ENCODE data around the gene SMCO4. TPM values are rescaled to one million over a fixed set of nuclear protein-coding genes. Genes with fewer than 3 reads are reported as not detected.
"Not testable (repeated sequence)": the region's sequence is repeated elsewhere in the genome, so short reads cannot be mapped to it uniquely, and the experiment has no call there.

The SMCO4 gene
- total RNA-seq, 1 experiment from 2014 or later: 24.6 TPM

GRCh38 chr11:93477684-93478234 is 65.4 kb downstream of the SMCO4 start:
- no peak for DNase-seq (ENCODE audit: low spot score)

GRCh38 chr11:93476796-93477195 is 66.4 kb downstream of the SMCO4 start:
- DNase-seq (ENCODE audit: low spot score): no peak

- DNase-seq (ENCODE audit: low spot score): no peak
These were observed 69.1 kb downstream of the SMCO4 start for GRCh38 chr11:93474123-93474522.

- no peak for DNase-seq (ENCODE audit: low spot score)
These were observed 74.9 kb downstream of the SMCO4 start for GRCh38 chr11:93468290-93468689.

GRCh38 chr11:93467054-93467453 is 76.1 kb downstream of the SMCO4 start:
- DNase-seq (ENCODE audit: low spot score): no peak

- DNase-seq (ENCODE audit: low spot score): no peak
These were observed 78.2 kb downstream of the SMCO4 start for GRCh38 chr11:93464927-93465540.

GRCh38 chr11:93463666-93464065 is 79.5 kb downstream of the SMCO4 start:
- not testable (repeated sequence) for DNase-seq (ENCODE audit: low spot score)

- no peak for DNase-seq (ENCODE audit: low spot score)
These were observed 84.9 kb downstream of the SMCO4 start for GRCh38 chr11:93458286-93458685.

- DNase-seq (ENCODE audit: low spot score): peak; percentile 79
These were observed 98.5 kb downstream of the SMCO4 start for GRCh38 chr11:93444617-93445073.

- not testable (repeated sequence) for DNase-seq (ENCODE audit: low spot score)
These were observed 100.0 kb downstream of the SMCO4 start for GRCh38 chr11:93443232-93443631.

GRCh38 chr11:93432247-93432646 is 110.9 kb downstream of the SMCO4 start:
- no peak for DNase-seq (ENCODE audit: low spot score)

Small RNA genes within 50 kb of the gene (small RNA-seq; reads per million reads assigned to genes)
- gene RN7SL223P: not detected

Other genes with a start within 250 kb of the SMCO4 start
- not detected in 2 replicates for gene DEUP1, start 212.6 kb downstream of the SMCO4 start, total RNA-seq (2014; rRNA removed; shearing (Covaris generic))
- gene CEP295, start 118.3 kb upstream of the SMCO4 start, total RNA-seq (2014; rRNA removed; shearing (Covaris generic)): 10.9 and 13.1 TPM in 2 replicates
- gene TAF1D, start 198.1 kb upstream of the SMCO4 start, total RNA-seq (2014; rRNA removed; shearing (Covaris generic)): 103 and 114 TPM in 2 replicates
- 18.8 and 26.5 TPM in 2 replicates for gene C11orf54, start 198.3 kb upstream of the SMCO4 start, total RNA-seq (2014; rRNA removed; shearing (Covaris generic))
- gene MED17, start 240.9 kb upstream of the SMCO4 start, total RNA-seq (2014; rRNA removed; shearing (Covaris generic)): 44.2 and 45.4 TPM in 2 replicates

Data from HT-29 (cell line).